ENCODE measurements around the gene ZNF319. TPM values are rescaled to one million over a fixed set of nuclear protein-coding genes. Genes with fewer than 3 reads are reported as not detected.

Gene ZNF319
- total and polyA plus RNA-seq, 4 donors: 0.64 to 3.4 (median 2.6) TPM

DNA sequence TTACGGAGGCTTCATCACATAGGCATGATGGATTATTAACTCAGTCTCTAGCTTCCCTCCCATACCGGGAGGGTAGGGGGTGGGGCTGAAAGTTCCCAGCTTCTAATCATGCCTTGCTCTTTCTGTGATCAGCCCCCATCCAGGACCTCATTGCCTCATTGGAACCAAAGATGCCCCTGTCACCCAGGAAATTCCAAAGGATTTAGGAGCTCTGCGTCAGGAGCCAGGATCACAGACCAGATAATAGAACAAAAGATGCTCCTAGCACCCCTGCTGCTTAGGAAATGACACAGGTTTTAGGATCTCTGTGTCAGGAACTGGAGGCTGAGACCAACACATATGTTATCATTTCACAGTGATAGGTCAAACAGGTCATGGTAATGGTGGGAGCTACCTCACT, 10.4 kb upstream of the ZNF319 start:
- H3K9ac ChIP-seq (ENCODE audit: low read depth in 1 of 2, low read length in 2 of 2): no peak overlapping the region
- 79% methylated on average over 3 of the region's 3 CpGs for WGBS
- no peaks in the 10 kb centered on the region for H3K27me3 ChIP-seq (ENCODE audit: control insufficient read depth in 4 of 4, insufficient read depth in 4 of 4, low read length in 3 of 4)
- TF ChIP-seq RAD21 (IDR thresholded peaks at IDR 0.05) (no peak), RXRA (IDR thresholded peaks at IDR 0.05) (no peak), YY1 (IDR thresholded peaks at IDR 0.05) (no peak), EGR1 (IDR thresholded peaks at IDR 0.05; ENCODE audit: low read depth in 2 of 2) (no peak), GABPA (IDR thresholded peaks at IDR 0.05 in 1 of 2, conservative IDR thresholded peaks at IDR 0.05 in 1 of 2) (no peak), ZBTB33 (IDR thresholded peaks at IDR 0.05) (no peak), TAF1 (conservative IDR thresholded peaks at IDR 0.05) (no peak), HNF4G (IDR thresholded peaks at IDR 0.05) (no peak), FOXA2 (IDR thresholded peaks at IDR 0.05) (no peak), SP1 (IDR thresholded peaks at IDR 0.05) (no peak), NR2F2 (IDR thresholded peaks at IDR 0.05) (no peak), MAX (IDR thresholded peaks at IDR 0.05) (no peak), HNF4A (conservative IDR thresholded peaks at IDR 0.05) (no peak), JUND (IDR thresholded peaks at IDR 0.05) (no peak), FOXA1 (IDR thresholded peaks at IDR 0.05) (no peak)
- TF ChIP-seq, protein P1, sequence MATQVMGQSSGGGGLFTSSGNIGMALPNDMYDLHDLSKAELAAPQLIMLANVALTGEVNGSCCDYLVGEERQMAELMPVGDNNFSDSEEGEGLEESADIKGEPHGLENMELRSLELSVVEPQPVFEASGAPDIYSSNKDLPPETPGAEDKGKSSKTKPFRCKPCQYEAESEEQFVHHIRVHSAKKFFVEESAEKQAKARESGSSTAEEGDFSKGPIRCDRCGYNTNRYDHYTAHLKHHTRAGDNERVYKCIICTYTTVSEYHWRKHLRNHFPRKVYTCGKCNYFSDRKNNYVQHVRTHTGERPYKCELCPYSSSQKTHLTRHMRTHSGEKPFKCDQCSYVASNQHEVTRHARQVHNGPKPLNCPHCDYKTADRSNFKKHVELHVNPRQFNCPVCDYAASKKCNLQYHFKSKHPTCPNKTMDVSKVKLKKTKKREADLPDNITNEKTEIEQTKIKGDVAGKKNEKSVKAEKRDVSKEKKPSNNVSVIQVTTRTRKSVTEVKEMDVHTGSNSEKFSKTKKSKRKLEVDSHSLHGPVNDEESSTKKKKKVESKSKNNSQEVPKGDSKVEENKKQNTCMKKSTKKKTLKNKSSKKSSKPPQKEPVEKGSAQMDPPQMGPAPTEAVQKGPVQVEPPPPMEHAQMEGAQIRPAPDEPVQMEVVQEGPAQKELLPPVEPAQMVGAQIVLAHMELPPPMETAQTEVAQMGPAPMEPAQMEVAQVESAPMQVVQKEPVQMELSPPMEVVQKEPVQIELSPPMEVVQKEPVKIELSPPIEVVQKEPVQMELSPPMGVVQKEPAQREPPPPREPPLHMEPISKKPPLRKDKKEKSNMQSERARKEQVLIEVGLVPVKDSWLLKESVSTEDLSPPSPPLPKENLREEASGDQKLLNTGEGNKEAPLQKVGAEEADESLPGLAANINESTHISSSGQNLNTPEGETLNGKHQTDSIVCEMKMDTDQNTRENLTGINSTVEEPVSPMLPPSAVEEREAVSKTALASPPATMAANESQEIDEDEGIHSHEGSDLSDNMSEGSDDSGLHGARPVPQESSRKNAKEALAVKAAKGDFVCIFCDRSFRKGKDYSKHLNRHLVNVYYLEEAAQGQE (IDR thresholded peaks at IDR 0.05): no peak
- TF ChIP-seq, protein P2, sequence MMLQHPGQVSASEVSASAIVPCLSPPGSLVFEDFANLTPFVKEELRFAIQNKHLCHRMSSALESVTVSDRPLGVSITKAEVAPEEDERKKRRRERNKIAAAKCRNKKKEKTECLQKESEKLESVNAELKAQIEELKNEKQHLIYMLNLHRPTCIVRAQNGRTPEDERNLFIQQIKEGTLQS (IDR thresholded peaks at IDR 0.05): no peak
- TF ChIP-seq, protein P3, sequence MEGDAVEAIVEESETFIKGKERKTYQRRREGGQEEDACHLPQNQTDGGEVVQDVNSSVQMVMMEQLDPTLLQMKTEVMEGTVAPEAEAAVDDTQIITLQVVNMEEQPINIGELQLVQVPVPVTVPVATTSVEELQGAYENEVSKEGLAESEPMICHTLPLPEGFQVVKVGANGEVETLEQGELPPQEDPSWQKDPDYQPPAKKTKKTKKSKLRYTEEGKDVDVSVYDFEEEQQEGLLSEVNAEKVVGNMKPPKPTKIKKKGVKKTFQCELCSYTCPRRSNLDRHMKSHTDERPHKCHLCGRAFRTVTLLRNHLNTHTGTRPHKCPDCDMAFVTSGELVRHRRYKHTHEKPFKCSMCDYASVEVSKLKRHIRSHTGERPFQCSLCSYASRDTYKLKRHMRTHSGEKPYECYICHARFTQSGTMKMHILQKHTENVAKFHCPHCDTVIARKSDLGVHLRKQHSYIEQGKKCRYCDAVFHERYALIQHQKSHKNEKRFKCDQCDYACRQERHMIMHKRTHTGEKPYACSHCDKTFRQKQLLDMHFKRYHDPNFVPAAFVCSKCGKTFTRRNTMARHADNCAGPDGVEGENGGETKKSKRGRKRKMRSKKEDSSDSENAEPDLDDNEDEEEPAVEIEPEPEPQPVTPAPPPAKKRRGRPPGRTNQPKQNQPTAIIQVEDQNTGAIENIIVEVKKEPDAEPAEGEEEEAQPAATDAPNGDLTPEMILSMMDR (IDR thresholded peaks at IDR 0.05; ENCODE audit: low read depth, low read length, missing input control): no peak
- H3K36me3 ChIP-seq (ENCODE audit: control insufficient read depth in 4 of 4, insufficient read depth in 3 of 4, low read depth in 1 of 4, low read length in 3 of 4): peaks cover 5 to 32% (median 20%) of the 10 kb centered on the region in 4 donors
- DNase-seq (ENCODE audit: low spot score): no peak
- no peaks in the 10 kb centered on the region for H3K9me3 ChIP-seq (ENCODE audit: control insufficient read depth in 4 of 4, low read length in 3 of 4)
- H3K27ac ChIP-seq (ENCODE audit: low read depth in 1 of 2, low read length in 2 of 2): no peak overlapping the region
- no peaks in the 10 kb centered on the region for H3K4me1 ChIP-seq (ENCODE audit: control insufficient read depth in 4 of 4, insufficient read depth in 4 of 4, low read length in 3 of 4)
- H3K4me3 ChIP-seq (ENCODE audit: low read depth in 1 of 3, low read length in 3 of 3): no peak overlapping the region
